ENCODE measurements around the gene POF1B.

The POF1B gene

DNA sequence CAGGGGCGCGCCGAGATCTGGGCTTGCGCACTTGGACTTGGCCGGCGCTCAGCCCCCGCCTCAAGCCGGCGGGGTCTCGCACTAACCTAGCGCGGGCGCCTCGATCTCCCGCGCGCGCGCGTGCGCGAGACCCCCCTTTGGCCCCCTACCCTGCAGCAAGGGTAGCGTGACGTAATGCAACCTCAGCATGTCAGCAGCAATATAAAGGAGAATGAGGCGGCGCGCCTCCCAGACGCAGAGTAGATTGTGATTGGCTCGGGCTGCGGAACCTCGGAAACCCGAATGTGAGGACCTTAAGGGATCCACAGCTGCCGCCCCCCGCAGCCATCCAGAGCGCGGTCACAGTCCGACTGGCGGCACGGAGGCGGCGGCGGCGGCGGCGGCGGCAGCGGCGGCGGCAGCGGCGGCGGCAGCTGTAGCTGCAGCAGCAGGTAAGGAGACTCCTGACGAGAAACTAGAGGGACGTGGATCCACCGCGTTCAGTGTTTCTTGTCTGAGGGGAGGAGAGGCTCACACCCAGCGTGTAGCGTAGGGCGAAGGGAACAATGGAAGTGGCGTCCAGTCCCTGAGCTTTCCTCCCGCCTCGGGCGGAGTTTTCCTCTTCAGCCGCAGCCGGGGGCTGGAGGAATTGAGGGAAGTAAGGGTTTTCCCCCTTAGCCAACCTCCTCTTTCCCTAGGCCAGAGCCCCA is 135.6 kb downstream of the POF1B start, which contains the start of the genes SATL1 and ZNF711:
Gene SATL1, minus strand, starts transcription at position 19 of the 689 bp plus-strand sequence. CDS start 134,811 bp downstream, outside the sequence.
Gene ZNF711, plus strand, starts transcription at position 231 of the 689 bp plus-strand sequence. CDS start 3,582 bp downstream, outside the sequence.
- DNase-seq (ENCODE audit: low spot score), result peak; percentile 65

DNA sequence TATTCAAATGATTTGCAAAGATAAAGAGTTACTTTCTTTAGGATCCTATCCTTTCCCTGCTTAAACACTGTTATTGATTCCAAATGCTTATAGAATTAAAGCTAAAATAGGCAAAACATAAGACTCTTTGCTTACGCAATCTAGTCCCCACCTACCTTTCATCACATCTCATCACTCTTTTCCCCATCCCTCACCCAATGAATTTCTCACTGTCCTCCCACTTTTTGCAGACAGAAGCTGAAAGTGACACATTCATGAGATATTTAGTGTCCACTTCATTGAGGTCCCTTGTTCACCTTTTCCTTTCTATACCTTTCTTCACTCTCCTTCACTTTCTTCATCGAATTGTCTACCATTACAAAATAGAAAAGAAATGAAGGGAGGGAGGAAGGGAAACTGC is 136.3 kb downstream of the POF1B start:
- peak; percentile 2 for DNase-seq (ENCODE audit: low spot score)

Data from SW480 (cell line).